Adrenal gland (tissue), 5 donors: Measurements from ENCODE around the gene NUS1.
"Not testable (repeated sequence)": the region's sequence is repeated elsewhere in the genome, so short reads cannot be mapped to it uniquely, and the experiment has no call there.

ENCODE experiments used
- POLR2A ChIP-seq, 2 donors: fragments of 450-650 bp; IDR thresholded peaks; one replicate each; pipeline ENCODE4 v1.6.1; 2017; ENCODE audit warnings: antibody characterized with exemption in 2 of 2, mild to moderate bottlenecking in 2 of 2, moderate library complexity in 1 of 2
- TF ChIP-seq, protein P1 (sequence below), 6 experiments: fragments of 450-650 bp in 4 of 6; fragments of 200-600 bp in 2 of 6; sonication (generic) in 1 of 6; IDR thresholded peaks; 1 replicate in 5 of 6; 2 replicates in 1 of 6; pipeline versions ENCODE4 v1.5.1 to v1.8.0; 2016 to 2021; ENCODE audit warnings: antibody characterized with exemption in 6 of 6, mild to moderate bottlenecking in 2 of 6, moderate library complexity in 1 of 6
- donor health status: DM: no; HTN: no; CAD: no.

DNA sequence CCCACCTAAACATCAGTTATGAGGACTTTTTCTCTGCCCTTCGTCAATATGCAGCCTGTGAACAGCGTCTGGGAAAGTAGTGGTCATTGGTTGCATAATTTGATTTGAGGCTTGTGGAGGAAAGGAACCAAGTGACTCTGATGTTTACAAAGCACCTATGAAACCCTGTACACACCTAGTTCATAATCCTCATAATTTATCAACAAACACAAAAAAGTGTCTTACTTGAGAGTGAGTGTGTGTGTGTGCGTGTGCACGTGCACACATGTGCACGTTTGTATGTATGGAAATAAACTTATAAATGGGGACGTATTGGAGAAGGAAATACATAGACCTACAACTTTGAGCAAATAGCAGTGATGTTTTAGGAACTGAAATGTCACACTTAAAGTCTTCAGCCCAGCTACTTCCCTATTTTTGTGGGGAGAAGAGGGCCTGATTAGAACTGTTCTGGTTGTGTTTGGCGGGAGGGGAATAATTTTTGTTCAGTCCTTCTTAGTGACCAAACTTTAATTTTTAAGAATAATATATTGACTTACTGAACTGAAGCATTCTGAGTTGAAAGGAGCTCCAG lies 31.8 kb downstream of the NUS1 start:
- TF ChIP-seq, protein P1, sequence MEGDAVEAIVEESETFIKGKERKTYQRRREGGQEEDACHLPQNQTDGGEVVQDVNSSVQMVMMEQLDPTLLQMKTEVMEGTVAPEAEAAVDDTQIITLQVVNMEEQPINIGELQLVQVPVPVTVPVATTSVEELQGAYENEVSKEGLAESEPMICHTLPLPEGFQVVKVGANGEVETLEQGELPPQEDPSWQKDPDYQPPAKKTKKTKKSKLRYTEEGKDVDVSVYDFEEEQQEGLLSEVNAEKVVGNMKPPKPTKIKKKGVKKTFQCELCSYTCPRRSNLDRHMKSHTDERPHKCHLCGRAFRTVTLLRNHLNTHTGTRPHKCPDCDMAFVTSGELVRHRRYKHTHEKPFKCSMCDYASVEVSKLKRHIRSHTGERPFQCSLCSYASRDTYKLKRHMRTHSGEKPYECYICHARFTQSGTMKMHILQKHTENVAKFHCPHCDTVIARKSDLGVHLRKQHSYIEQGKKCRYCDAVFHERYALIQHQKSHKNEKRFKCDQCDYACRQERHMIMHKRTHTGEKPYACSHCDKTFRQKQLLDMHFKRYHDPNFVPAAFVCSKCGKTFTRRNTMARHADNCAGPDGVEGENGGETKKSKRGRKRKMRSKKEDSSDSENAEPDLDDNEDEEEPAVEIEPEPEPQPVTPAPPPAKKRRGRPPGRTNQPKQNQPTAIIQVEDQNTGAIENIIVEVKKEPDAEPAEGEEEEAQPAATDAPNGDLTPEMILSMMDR (IDR thresholded peaks at IDR 0.05), result not testable (repeated sequence)
- not testable (repeated sequence) for TF ChIP-seq POLR2A (IDR thresholded peaks at IDR 0.05)
